ENCODE data around the gene HK1.

The HK1 gene

GRCh38 chr10:69377191-69377590 is 98.9 kb downstream of the HK1 start:
- DNase-seq (no peak), ATAC-seq (no peak)

- ATAC-seq (no peak), DNase-seq (no peak)
Measured at GRCh38 chr10:69377933-69378332, 99.6 kb downstream of the HK1 start.

GRCh38 chr10:69379800-69380199 is 101.5 kb downstream of the HK1 start:
- ATAC-seq, result no peak

GRCh38 chr10:69382382-69383117 is 104.3 kb downstream of the HK1 start:
- DNase-seq, result no peak
- ATAC-seq, result peak; percentile 19

More at GRCh38 chr10:69379800-69380199, 101.5 kb downstream of the HK1 start:
- no peak for DNase-seq

GRCh38 chr10:69383558-69383957 is 105.3 kb downstream of the HK1 start:
- no peak for DNase-seq
- no peak for ATAC-seq

DNA sequence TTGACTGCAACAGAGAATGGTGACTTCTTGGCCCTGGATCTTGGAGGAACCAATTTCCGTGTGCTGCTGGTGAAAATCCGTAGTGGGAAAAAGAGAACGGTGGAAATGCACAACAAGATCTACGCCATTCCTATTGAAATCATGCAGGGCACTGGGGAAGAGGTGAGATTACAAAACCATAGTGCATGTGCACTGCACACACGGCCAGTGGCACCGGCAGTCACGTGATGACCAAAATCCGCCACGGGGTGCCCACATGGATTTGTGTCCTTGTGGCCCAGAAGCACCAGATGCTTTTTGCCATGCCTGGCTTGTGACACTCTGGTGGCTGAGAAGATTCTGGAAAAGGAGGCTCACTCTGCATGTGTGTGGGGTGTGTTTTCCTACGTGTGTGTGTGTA is 106.0 kb downstream of the HK1 start:
- ATAC-seq, result no peak
- no peak for DNase-seq

DNA sequence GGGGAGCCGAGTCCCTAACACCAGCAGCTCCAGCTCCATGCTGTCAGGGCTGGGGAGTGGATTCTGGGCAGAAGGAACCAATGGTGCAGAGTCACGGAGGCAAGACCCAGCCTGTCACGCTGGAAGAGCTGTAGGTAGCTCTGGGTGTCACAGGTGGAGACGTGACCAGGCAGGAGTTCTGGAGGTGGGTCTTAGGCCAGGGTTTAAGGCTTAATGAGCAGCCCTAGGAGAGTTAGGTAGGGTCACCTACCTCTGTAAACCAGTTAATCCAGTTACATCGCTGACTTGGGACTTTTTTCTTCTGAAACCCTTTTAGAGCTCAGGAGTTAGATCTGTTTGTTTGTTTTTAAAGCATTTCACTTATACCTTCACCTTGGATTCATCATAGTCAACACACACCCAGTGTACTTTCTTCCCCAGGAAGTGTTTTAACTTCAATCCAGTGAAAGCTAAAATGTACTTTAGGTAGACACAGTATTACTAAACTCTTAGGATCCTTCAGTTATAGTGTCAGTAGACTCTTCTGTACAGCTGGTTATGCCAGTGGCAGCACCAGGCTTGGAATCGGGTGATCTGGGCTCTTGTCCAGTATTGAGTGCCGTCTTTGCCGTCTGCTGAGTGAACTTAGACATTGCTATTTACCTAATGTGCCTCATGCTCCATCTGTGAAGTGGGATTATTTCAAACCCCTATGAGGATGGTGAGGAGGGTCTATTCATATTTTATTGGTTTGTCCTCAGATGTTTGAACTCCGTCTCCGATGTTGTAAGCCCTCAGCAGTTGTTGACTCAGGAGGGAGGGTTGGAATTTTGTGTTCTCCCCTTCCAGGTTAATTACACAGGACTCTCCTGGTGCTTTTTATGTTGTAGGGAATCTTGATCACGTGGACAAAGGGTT is 107.4 kb downstream of the HK1 start:
- ATAC-seq (no peak), DNase-seq (no peak)

DNA sequence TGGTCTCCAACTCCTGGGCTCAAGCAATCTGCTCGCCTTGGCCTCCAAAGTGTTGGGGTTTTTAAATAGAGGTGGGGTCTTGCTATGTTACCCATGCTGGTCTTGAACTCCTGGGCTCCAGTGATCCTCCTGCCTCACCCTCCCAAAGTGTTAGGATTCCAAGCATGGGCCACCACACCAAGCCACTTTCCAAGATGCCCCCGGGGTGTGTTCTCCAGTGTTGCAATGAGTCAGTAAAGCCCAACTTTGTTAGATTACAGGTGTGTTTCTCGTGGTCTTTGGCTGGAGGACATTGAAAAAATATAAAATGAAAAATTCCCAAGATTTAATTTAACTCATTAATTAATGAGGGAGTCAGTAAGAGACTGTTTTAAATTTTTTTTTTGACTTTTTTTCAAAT is 109.2 kb downstream of the HK1 start:
- ATAC-seq (no peak), DNase-seq (no peak)

DNA sequence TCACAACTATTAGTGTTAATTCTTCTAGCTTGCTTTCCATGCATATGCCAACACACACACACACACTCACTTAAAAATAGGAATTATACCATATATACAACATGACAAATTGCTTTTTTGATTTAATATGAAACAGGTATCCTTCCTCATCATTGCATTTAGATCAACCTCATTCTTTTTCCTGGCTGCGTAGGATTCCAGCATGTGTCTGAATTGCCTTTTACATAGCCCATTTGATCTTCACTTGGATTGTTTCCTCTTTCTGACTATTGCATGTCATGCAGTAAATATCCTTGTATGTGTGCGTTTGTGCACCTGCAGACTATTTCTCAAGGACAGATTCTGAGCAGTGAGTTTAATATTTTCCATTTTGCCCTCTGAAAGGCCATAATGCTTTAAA is 110.2 kb downstream of the HK1 start:
- no peak for ATAC-seq
- DNase-seq, result no peak

GRCh38 chr10:69389827-69390490 is 111.7 kb downstream of the HK1 start:
- no peak for ATAC-seq
- DNase-seq, result no peak

GRCh38 chr10:69391158-69391557 is 112.9 kb downstream of the HK1 start:
- DNase-seq (no peak), ATAC-seq (no peak)

DNA sequence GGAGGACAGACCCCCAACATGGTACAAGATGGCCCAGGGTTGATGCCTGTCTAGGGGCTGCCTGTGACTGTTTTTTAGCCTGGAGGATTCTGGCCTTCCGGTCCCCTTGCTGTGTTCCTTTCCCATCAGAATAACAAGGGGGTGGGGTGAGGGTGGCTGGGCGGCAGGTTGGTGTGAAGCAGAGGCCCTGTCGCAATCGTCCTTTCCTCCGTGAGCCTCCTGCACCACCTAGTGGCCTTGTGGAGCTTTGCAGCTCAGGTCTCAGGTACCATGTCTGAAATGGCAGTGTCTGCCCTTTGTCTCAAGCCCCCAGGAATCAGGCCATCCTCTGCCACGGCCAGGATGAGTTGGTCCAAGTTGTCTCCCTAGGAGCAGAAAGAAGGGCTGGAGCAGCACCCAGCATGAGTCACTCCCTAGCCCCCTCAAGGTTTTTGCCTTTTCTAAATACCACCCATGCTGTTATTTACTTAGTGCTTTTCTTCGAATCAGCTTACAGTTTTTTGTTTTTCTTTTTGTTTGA is 114.2 kb downstream of the HK1 start:
- DNase-seq, result peak; percentile 77
- peak; percentile 95 for ATAC-seq

DNA sequence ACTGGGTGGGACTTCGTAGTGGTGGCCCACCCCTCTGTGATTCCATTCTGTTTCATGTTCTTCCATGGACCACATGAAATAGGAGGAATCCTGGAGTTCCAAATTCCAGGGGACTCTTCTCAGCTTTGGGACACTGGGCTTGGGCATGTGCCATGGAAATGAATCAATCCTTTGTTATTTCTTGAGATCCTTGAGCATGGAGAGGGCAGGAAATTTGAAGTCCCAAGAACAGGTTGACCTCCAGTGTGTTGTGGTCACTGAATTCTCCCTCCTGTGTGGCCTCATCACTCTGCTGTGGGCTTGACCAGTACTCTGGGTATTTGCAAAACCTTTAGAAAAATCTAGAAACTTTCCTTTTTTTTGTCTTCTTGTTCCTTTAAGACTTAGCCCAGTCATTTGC is 115.7 kb downstream of the HK1 start:
- no peak for ATAC-seq
- no peak for DNase-seq

DNA sequence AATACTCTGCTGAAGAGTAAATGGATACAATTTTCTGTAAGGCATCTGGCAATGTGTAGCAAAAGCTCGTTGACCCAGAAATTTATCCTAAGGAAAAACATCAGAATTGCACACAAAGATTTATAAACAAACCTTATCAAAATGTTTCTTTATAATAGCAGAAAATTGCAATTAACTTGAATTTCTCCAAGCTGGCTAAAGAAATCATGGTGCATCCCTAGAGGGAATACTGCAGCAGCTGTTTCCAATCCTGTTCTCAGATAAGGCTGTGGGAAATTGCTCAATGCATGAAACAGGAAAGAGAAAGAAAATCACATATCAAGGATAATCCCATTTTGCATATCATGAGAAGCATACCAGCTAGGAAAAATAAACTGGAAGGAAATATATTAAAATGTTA is 119.7 kb downstream of the HK1 start:
- DNase-seq (no peak), ATAC-seq (no peak)

GRCh38 chr10:69398466-69398865 is 120.2 kb downstream of the HK1 start:
- DNase-seq, result no peak

GRCh38 chr10:69400936-69401335 is 122.6 kb downstream of the HK1 start:
- ATAC-seq, result no peak
- DNase-seq, result no peak

More at GRCh38 chr10:69398466-69398865, 120.2 kb downstream of the HK1 start:
- no peak for ATAC-seq

- no peak for ATAC-seq
- DNase-seq, result no peak
Measured at GRCh38 chr10:69401416-69401815, 123.1 kb downstream of the HK1 start.

DNA sequence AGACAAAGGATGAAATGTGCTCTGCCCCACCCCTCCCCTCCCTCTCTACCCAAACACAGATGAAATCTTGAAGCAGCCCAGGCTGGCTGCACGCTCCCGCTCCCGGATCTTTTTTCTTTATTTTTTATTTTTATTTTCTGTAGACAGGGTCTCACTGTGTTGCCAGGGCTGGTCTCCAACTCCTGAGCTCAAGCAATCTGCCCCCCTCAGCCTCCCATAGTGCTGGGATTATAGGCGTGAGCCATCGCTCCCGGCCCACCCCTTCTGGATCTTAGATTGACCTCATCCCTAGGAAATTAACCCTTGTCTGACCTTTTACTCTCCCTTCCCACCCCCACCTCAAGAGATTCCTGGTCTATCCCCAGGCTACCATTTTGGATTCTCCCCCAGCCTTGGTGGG is 124.1 kb downstream of the HK1 start:
- DNase-seq (no peak), ATAC-seq (no peak)

- no peak for ATAC-seq
- no peak for DNase-seq
Measured at GRCh38 chr10:69403066-69403465, 124.8 kb downstream of the HK1 start.

- DNase-seq (no peak), ATAC-seq (no peak)
Measured at GRCh38 chr10:69403519-69403918, 125.2 kb downstream of the HK1 start.

GRCh38 chr10:69404786-69405185 is 126.5 kb downstream of the HK1 start:
- ATAC-seq, result no peak
- DNase-seq, result no peak

DNA sequence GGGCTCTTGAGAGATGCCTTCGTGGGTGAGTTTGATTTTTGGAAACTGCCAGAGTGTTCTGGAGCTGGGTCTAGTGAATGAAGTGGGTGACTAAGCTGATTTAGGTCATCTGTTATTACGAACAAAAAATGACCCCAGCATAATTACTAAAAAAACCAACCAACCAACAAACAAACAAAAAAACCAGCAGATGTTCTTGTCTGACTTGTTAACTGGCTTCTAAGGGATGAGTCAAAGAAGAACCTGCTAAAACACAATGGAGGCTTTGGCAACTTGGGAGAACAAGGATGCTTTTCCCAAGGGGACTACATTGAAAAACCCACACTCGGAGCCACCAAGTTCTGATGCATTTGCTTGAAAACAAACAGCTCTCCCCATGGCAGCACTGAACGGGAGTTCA is 126.9 kb downstream of the HK1 start:
- DNase-seq (no peak), ATAC-seq (no peak)

Data from stimulated activated naive CD8-positive, alpha-beta T cell treated with anti-CD3 and anti-CD28 coated beads, Interleukin-15, Interleukin-2, amounts not matched to agents 100 U/mL and 50 U/mL, for 24 hours (primary cell).